ENCODE results near the gene DHX58. TPM values are rescaled to one million over a fixed set of nuclear protein-coding genes. Genes with fewer than 3 reads are reported as not detected.
A peak's percentile ranks its signal among the peaks of the same experiment; 100 is the strongest.

Gene DHX58
- total RNA-seq, 2 donors from 2014 or later = 39.6 to 40.2 TPM

GRCh38 chr17:42133461-42134041, 21.0 kb upstream of the DHX58 start:
- peak overlapping the region; percentile 53 to 97 for H3K27ac Mint-ChIP-seq
- DNase-seq (ENCODE audit: low spot score in 2 of 2) (no peak), ATAC-seq (peak; percentile 62 to 79)
- no peaks in the 10 kb centered on the region for H3K9me3 Mint-ChIP-seq
- peaks cover 6 to 8% of the 10 kb centered on the region in 2 donors for H3K36me3 Mint-ChIP-seq

- ATAC-seq (peak; percentile 83 to 93), DNase-seq (ENCODE audit: low spot score in 2 of 2) (no peak)
- no peaks in the 10 kb centered on the region for H3K9me3 Mint-ChIP-seq
- peak overlapping the region; percentile 53 to 97 for H3K27ac Mint-ChIP-seq
- H3K36me3 Mint-ChIP-seq = peaks cover 6 to 8% of the 10 kb centered on the region in 2 donors
Observed at GRCh38 chr17:42132941-42133340, 20.4 kb upstream of the DHX58 start.

DNA sequence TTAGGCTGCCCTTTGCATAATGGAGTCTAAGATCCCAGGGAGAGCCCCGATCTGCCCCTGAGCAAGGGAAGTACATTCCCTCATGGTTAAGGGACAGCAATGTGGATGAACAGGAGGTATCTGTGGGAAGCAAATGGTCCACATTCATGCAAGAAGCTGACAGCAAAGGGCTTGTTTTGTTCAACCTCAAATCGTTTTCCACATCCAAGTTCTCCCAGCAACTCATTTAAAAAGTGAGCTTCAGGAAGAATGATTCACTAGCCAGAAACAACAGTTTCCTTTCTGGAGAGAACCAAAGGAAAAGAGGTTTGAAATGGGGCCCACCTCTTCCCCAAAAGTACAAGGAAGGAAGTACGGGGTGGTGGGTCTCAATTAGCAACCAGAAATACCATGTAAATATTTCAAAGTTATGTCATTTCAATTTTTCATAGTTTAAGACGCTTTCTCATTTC, 19.5 kb upstream of the DHX58 start:
- H3K27ac Mint-ChIP-seq = peak overlapping the region; percentile 53 to 97
- H3K9me3 Mint-ChIP-seq = no peaks in the 10 kb centered on the region
- DNase-seq (ENCODE audit: low spot score in 2 of 2) (no peak), ATAC-seq (no peak)
- H3K36me3 Mint-ChIP-seq = peaks cover 6 to 8% of the 10 kb centered on the region in 2 donors

- H3K36me3 Mint-ChIP-seq = peaks cover 6 to 8% of the 10 kb centered on the region in 2 donors
- no peaks in the 10 kb centered on the region for H3K9me3 Mint-ChIP-seq
- peak overlapping the region; percentile 22 to 53 for H3K27ac Mint-ChIP-seq
- ATAC-seq = no peak
- DNase-seq (ENCODE audit: low spot score in 2 of 2) = no peak
Observed at GRCh38 chr17:42131232-42131631, 18.7 kb upstream of the DHX58 start.

DNA sequence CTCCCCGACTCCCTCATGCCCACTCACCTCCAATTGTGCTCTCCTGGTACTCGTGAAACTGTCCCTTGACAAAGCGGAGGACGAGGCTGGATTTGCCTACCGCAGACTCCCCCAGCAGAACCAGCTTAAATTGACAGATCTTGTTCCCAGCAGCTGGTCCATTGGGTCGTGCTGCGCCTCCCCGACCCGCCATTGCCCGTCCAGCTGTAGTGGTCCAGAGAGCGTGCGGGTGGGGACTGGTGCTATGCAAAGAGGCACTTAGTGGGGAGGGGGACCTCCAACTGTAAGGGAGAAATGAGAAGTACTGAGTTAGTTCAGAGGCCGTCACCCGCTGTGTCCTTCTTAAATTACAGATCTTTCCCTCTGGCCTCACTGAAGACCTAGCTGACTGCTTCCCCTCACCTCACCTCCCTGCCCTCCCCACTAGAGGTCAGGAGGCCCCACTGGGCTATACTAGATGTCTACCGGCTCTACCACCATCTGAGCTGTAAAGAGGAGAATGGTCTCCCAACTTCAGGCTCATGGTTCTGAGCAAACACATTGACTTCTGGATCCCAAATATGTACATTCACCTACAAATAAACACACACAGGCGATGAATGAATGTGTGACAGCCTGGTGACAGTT, 17.9 kb upstream of the DHX58 start:
- DNase-seq (ENCODE audit: low spot score in 2 of 2) (no peak), ATAC-seq (no peak)
- H3K9me3 Mint-ChIP-seq = no peaks in the 10 kb centered on the region
- H3K36me3 Mint-ChIP-seq = peaks cover 0 to 4% of the 10 kb centered on the region in 2 donors
- H3K27ac Mint-ChIP-seq = peak overlapping the region; percentile 22 to 53

- H3K36me3 Mint-ChIP-seq = peaks cover 0 to 4% of the 10 kb centered on the region in 2 donors
- no peak overlapping the region for H3K27ac Mint-ChIP-seq
- H3K9me3 Mint-ChIP-seq = no peaks in the 10 kb centered on the region
- ATAC-seq = no peak
- DNase-seq (ENCODE audit: low spot score in 2 of 2) = no peak
Observed at GRCh38 chr17:42129109-42129837, 16.8 kb upstream of the DHX58 start.

DNA sequence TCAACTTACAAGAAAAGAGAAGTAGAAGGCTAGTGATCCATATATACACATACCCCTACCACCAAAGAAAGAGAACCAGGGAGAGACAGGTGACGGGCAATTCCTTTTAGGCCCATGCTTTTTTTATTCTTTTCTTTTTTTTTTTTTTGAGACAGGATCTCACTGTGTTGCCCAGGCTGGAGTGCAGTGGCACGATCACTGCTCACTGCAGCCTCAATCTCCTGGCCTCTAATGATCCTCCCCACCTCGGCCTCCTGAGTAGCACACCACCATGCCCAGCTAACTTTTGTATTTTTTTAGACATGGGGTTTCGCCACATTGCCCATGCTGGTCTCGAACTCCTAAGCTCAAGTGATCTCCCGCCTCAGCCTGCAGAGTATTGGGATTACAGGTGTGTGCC, 14.9 kb upstream of the DHX58 start:
- DNase-seq (ENCODE audit: low spot score in 2 of 2) = no peak
- no peak for ATAC-seq
- no peaks in the 10 kb centered on the region for H3K9me3 Mint-ChIP-seq
- no peak overlapping the region for H3K27ac Mint-ChIP-seq
- peaks cover 0 to 4% of the 10 kb centered on the region in 2 donors for H3K36me3 Mint-ChIP-seq

DNA sequence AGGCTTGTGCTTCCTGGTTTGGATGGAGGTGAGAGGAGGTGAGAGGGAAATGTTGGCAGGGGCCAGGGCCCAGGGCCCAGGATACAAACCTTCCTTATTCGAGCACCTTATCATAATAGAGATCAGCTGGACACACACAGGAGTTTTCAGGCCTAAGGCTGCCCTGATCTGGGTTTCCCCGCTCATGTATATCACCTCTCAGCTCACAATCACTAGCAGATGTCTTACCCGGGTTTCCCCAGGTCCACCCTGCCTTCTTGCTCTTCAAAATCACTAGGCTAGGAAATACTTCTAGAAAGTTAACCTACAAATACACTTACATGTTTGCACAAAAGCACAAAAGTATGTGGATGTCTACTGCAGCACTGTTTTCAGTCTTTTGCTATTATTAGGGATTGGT, 14.3 kb upstream of the DHX58 start:
- no peak for DNase-seq (ENCODE audit: low spot score in 2 of 2)
- Mint-ChIP-seq H3K27ac (peak overlapping the region in 1 of 2 donors; percentile 7), H3K36me3 (peaks cover 0 to 4% of the 10 kb centered on the region in 2 donors), H3K9me3 (no peaks in the 10 kb centered on the region)
- ATAC-seq = no peak

DNA sequence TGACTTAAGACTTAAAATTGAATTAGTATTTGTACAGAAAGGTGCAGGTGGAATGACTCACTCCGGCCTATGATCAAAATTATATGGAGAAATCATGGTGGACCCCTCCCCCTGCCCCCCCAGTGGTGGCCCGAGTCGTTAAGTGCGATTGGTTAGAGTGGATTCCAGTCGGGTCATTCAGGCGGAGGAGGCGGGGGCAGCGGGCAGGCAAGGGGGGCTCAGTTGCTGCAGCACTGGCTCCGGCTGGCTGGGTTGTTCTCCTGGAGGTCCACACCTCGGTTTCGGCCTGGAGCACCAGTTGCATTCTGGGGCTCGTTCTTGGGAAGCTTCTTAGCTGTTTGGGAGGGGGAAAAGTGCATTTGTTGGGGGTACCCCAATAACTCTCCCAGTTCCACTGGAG, 13.1 kb upstream of the DHX58 start:
- ATAC-seq (no peak), DNase-seq (ENCODE audit: low spot score in 2 of 2) (no peak)
- H3K27ac Mint-ChIP-seq = no peak overlapping the region
- peaks cover 0 to 1% of the 10 kb centered on the region in 2 donors for H3K36me3 Mint-ChIP-seq
- no peaks in the 10 kb centered on the region for H3K9me3 Mint-ChIP-seq

DNA sequence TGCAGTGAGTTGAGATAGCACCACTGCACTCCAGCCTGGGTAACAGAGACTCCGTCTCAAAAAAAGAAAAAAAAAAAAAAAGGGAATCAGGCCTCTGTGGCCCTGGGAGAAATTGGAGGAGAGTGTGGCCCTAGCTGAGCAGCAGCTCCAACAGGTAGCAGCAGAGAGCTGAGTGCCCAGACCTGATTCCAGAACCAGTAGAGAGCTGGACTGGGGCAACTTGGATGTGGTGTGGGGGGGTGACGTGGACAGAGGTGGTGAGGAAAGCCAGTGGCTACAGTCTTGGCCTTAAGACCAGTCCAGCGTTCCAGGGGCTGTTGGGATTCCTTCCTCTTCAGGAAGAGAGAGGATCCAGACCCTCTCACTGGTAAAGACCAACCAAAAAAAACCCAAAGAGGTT, 11.7 kb upstream of the DHX58 start:
- ATAC-seq (no peak), DNase-seq (ENCODE audit: low spot score in 2 of 2) (no peak)
- Mint-ChIP-seq H3K36me3 (no peaks in the 10 kb centered on the region), H3K9me3 (no peaks in the 10 kb centered on the region), H3K27ac (no peak overlapping the region)

- Mint-ChIP-seq H3K9me3 (no peaks in the 10 kb centered on the region), H3K27ac (peak within 1 kb of the TSS in 1 of 2 donors; percentile 92), H3K36me3 (no peaks in the 10 kb centered on the region)
- no peak for DNase-seq (ENCODE audit: low spot score in 2 of 2)
- no peak for ATAC-seq
Observed at GRCh38 chr17:42122371-42123303, 10.1 kb upstream of the DHX58 start, which contains the start of gene HSPB9. Gene HSPB9, plus strand, starts transcription at chr17:42122804. Its CDS starts 47 bp downstream, at chr17:42122851.

DNA sequence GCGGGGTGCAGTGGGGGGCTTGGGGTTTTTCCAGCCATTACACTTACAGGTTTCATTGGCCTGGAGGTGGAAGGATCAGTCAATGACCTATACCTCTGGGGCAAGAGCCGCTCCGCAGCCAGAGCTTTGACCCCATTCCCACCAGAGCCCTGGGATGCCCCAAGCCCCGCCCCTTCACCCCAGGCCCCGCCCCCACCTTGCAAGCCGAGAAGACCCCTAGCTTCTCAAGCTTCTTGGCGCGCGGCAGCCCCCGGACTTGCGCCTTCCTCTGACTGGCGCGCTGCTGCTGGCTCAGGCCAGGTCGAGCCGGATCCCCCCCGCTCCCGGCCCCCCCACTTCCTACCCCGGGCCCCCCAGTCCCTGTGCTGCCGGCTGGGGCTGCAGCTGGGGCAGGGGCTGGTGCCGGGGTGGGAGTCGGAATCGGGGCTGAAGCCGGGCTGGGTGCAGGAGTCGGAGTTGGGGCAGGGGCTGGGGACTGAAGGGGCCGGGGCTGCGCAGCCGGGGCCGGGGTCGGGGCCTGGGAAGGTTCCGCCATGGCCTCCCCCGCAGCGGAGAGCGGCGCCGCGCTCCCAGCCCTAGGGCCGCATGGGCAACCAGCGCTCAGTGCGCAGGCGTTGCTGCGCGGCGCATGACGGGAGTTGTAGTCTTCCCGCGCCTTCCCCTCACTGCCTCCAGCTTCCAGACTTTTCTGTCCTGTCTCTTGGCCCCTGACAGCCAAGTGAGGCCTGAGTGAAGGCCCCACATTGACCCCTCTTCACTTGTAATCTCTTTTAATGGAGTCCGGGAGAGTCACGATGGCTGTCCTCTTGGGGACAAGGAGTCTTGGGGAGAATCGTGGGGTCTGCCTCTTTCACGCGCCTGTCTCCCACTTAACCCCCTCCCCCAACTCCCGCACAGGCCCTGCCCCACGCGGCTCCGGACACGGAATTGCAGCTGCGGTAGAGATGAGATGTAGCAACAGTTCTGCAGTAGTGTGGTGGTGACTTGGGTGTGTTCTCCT, 8.6 kb upstream of the DHX58 start, which contains the start of gene KAT2A:
Gene KAT2A, minus strand, starts transcription at position 598 of the 1,000 bp plus-strand sequence. Its CDS starts 63 bp downstream, at position 535.
- ATAC-seq (peak; percentile 93 to 96), DNase-seq (ENCODE audit: low spot score in 2 of 2) (peak; percentile 78 to 80)
- H3K27ac Mint-ChIP-seq = peak within 1 kb of the TSS; percentile 91 to 92
- peaks cover 6 to 8% of the 10 kb centered on the region in 2 donors for H3K36me3 Mint-ChIP-seq
- no peaks in the 10 kb centered on the region for H3K9me3 Mint-ChIP-seq

GRCh38 chr17:42120161-42120769, 7.8 kb upstream of the DHX58 start:
- Mint-ChIP-seq H3K9me3 (no peaks in the 10 kb centered on the region), H3K27ac (peak overlapping the region in 1 of 2 donors; percentile 36), H3K36me3 (peaks cover 6 to 16% of the 10 kb centered on the region in 2 donors)
- DNase-seq (ENCODE audit: low spot score in 2 of 2) (no peak), ATAC-seq (peak in 1 of 2 donors; percentile 2)

DNA sequence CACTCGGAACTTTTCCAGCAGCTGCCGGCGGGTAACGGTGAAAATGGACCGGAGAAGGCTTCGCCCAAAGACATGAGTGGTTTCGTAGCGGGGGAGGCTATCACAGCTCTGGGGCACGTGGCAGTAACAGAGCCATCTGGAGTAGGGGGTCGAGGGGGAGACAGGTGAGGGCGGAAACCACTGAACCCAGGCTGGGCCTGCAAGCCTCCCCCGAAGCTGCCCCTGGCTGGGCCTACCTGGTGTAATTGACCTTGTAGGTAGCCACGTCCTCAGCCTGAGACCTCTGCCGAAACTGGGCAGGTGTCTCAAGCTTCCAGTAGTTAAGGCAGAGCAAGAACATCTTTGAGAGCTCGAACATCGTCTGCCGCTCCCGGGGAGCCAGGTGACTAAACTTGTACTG, 6.8 kb upstream of the DHX58 start:
- H3K27ac Mint-ChIP-seq = peak overlapping the region in 1 of 2 donors; percentile 36

GRCh38 chr17:42118545-42118944, 6.0 kb upstream of the DHX58 start:
- ATAC-seq = peak in 1 of 2 donors; percentile 28
- Mint-ChIP-seq H3K36me3 (peaks cover 12 to 16% of the 10 kb centered on the region in 2 donors), H3K27ac (peak overlapping the region in 1 of 2 donors; percentile 38), H3K9me3 (no peaks in the 10 kb centered on the region)
- peak in 1 of 2 donors; percentile 64 for DNase-seq (ENCODE audit: low spot score in 2 of 2)

More for the DNA sequence above, 6.8 kb upstream of the DHX58 start:
- DNase-seq (ENCODE audit: low spot score in 2 of 2) (no peak), ATAC-seq (no peak)
- Mint-ChIP-seq H3K36me3 (peaks cover 12 to 16% of the 10 kb centered on the region in 2 donors), H3K9me3 (no peaks in the 10 kb centered on the region)

Data from activated naive CD4-positive, alpha-beta T cell treated with anti-CD3 and anti-CD28 coated beads, Interleukin-2, amount 50 U/mL, for 72 hours (primary cell).